GM19238 (cell line): ENCODE measurements around the gene CLEC16A.

ENCODE experiments used
- DNase-seq: peaks from one replicate; pipeline ENCODE4 v3.0.0; 2011; ENCODE audit warnings: low spot score; ENCODE audit not compliant: insufficient read length

The CLEC16A gene

DNA sequence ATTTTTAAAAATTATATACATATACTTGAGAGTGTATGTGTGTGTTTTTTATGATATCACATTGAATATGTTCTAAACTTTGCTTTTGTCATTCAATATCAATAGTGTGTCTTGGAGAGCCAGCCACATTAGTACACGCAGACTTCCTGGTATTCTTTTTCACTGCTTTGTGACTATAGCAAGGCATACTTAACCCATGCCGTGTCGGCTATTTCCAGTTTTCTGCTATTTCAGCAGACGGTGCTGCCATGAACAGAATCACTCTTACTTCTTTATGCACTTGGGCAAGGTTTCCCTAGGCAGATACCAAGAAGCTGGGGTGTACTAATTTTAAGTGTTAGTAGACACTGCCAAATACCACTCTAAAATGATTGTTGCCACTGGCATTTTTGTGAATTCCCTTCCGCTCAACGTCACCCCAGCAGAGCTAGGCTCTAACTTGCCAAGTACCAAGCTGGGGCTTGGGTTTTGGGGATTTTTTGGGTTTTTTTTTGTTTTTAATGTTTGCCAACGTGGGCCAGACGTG is 176.8 kb downstream of the CLEC16A start:
- DNase-seq: no peak

DNA sequence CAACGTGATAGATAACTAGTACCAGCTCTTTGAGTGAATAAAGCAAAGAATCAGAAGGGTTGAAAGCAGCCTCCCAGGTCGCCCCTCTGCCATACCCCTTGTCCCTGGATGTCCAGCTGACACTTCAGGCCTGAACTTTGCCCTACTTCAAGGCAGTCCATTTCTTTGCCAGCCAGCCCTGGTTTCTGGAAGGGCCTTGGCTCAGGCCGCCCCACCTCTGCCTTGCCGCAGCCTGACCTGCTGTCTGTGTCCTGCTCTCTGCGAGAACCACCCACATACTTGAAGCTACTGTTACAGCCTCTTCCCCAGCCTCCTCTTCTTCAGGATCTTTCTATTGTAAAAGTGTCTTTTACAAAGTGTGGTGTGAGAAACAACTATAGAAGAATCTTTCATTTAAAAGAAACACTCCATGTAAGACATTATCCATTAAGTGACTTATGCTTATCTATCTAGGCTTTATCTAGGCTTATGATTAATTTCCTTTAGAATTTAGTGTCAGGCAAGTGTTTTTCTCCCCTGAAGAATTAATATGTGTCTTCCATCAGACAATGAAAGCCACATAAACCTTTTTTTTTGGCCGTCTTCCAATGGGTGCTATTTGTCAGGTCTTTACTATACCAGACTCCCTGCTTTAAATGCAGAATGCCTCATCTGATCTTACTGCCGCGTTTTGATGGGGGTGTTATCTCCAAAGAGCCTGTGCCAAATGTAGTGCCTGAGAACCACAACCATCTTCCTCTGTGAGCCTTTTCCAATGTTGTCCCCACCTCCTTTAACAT is 177.7 kb downstream of the CLEC16A start:
- DNase-seq: no peak

DNA sequence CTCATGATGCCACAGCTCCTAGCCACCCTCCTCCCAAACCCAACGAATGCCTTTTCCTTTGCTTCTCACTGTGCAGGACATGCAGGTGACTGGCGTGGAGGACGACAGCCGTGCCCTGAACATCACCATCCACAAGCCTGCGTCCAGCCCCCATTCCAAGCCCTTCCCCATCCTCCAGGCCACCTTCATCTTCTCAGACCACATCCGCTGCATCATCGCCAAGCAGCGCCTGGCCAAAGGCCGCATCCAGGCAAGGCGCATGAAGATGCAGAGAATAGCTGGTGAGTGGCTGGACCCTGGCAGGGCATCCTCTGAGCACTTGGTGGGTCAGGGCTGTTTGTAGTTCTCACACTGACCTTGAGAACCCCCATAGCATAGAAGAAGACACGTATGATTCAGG is 179.3 kb downstream of the CLEC16A start:
- DNase-seq: no peak

DNA sequence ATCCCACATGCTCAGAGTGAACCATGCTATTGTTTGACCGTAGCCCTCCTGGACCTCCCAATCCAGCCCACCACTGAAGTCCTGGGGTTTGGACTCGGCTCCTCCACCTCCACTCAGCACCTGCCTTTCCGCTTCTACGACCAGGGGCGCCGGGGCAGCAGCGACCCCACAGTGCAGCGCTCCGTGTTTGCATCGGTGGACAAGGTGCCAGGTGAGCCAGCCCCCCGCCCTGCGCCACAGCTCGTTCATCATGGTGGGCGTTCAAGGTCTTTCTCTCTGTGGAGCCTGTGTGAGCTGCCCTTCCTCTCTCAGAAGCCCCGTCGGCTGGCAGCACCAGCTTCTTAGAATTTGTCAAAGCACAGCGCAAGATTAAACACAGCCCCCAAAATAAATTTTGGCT is 181.6 kb downstream of the CLEC16A start:
- no peak for DNase-seq

DNA sequence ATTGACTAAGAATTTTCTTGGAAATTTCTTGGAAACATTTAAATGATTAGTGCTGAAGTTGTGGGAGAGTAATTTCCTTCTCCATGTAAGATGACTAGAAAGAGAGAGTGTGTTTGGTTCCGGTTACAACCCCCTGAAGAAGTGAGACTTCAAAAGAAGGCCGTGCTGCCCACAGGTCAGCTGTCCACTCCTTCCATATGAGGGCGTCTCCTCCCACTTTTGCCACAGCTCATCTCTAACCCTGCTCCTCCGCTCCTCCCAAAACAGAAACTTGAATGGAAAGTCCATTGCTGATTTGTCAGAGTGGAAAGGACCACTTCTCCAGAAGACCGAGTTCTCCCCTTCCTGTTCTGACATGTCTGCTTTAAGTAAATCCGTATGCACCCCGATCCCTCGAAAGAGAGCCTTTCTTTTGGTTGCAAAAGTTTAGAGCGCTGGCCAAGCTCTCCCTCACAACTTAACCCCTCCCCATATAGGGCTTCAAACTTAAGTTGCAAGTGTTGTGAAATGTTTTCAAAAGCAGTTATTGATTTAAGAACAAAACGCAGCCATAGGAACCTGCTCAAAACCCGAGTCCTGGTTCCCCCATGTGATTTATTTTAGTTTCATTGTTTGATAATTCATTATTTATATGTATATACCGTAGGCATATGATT is 182.2 kb downstream of the CLEC16A start:
- no peak for DNase-seq

DNA sequence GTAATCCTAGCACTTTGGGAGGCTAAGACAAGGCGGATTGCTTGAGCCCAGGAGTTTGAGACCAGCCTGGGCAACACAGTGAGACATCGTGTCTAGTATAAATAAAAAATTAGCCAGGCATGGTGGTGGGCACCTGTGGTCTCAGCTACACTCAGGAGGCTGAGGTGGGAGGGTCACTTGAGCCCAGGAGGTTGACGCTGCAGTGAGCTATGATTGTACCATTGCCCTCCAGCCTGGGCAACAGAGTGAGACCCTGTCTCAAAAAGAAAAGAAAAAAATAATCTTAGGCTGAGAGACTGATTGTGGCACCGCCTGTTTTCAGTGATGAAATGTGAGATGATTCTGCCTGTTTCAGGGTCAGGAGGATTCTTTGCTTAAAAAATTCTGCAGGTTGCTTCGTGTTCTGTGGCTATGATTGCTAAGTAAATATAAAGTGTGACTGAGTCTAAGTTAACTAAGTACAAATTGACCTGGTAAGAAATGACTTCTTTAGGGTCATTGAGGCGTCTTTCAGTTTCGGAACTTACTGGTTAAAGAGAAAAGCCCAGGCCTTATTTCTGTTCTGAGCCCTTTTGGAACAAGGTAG is 183.3 kb downstream of the CLEC16A start:
- no peak for DNase-seq

DNA sequence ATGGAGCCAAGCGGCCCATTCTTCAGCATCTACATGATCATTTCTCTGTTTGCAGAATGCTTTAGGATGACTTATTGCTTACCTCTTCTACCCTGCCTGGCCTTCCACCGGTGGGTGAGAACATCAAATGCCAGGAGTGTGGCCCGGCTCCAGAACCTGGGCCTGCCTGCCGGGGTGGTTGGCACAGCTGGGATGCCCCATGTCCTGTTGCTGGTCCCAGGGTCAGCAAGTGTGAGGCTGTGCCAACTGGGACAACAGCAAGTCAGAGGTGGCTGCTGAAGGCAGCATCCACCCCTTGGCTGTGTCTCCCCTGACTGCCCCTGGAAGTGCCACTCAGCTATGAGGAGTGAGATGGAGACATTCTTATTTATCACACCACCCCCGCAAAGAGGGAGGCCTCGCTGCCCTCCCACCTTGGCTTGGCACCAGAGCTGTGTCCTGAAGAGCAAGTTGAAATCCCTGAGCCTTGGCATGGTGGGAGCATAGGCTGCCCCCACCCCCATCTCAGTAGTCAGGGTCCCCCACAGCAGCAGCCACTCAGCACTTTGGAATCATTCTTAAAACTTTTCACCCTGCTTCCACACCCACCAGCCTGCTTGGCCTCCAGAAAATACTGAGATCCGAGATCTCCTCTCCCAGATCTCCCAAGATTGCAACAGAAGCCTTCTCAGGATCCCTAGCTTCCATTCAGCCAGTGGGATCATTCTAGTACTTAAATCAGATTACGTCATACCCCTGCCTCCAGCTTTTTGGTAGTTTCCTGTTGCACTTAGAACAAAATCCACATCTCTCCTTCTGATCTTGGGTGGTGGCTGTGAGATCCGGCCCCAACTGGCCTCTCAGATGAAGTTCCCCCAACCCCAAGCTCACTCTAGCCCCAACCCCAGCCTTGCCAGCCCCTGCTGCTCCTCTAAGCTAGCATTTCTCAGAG is 184.1 kb downstream of the CLEC16A start:
- DNase-seq: no peak

DNA sequence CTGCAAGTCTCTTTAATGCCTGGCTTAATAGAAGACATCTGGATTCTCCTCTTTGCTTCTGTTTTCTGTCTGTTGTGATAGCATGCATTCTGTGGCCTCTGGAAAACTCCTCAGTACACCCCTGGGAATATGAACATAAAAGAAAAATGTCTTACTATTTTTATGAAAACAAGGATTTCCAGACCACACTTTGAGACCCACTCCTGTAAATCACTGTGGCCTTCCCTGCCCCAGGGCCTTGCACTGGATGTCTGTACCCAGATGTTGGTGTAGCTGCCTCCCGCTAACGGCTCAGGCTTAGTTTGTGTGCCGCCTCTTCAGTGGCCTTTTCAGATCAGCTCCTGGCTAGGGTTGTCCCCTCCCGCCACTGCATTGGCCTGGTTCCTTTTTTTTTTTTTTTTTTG is 185.0 kb downstream of the CLEC16A start:
- DNase-seq: no peak

DNA sequence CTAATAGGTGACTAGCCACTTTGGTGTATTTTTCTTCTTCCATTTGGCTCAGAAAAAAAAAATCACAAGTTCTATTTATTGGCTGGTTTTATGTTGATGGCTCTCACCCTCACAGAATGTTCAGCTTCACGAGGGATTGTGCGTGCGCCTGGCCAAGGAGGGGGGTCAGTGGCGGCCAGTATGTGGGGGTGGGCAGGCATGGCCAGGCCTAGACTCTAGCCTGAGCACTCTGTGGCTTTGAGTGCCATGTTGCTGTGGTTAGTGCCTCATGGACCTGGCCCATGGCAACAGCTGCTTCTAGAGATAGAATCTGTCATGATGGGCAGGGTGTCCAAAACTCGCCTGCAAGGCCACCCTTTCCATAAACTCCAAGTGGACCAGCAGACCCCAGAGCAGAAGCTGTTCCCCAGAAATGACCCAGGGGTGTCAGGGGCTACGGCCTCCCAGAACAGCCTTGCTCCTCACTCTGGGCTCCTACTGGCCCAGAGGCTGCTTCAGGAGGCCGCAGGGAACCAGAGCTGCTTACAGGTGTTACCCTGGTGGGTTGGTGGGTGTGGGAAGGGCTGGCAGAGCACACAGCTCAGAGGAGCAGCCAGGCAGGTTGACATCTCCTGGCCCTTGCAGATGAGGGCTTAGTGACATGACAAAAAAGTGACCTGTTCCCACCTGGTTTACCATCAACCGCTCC is 186.8 kb downstream of the CLEC16A start:
- no peak for DNase-seq

DNA sequence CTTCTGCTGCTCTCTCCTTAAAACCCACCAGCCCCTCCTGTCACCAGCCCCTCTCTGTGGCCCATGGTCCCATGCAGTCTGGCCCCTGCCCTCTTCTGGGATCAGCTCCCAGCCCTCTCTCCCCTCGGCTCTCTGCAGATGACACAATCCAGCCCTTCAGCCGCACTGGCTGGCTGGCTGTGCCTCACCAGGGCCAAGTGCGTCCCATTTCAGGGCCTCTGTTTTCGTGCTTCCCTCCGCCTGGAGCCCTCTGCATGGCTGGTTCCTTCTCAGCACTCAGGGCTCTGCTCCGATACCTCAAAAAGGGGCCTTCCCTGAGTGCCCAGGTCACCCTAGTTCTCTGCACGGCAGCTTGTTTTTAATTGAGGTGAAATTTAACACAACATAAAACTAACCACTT is 187.3 kb downstream of the CLEC16A start:
- no peak for DNase-seq

DNA sequence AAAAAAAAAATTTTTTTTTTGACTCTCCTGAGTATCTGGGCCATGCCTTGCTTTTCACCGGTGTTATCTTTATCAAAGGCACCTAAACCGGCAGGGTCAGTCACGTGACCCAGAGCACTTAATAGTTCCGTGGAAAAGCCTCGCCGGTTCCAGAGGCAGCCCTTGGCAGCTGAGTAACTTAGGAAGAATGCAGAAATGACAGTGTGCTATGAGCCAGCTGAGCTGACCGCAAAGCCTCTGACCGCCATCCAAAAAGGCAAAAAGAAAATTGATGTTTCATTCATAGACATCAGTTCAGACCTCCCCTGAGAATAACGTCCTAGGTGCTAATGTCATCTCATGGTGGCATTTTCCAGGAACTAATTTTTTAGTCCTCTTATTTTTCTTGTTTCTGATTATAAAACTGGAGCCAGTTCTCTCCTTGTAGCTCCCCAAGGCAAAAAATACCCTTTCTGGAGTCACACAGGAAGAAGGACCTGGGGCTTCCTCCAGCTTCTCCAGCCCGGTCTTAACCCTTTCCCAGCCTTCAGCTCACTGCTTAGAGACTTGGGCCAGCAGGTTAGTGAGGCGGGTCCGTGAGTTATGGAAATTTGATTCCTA is 189.1 kb downstream of the CLEC16A start:
- DNase-seq: no peak

DNA sequence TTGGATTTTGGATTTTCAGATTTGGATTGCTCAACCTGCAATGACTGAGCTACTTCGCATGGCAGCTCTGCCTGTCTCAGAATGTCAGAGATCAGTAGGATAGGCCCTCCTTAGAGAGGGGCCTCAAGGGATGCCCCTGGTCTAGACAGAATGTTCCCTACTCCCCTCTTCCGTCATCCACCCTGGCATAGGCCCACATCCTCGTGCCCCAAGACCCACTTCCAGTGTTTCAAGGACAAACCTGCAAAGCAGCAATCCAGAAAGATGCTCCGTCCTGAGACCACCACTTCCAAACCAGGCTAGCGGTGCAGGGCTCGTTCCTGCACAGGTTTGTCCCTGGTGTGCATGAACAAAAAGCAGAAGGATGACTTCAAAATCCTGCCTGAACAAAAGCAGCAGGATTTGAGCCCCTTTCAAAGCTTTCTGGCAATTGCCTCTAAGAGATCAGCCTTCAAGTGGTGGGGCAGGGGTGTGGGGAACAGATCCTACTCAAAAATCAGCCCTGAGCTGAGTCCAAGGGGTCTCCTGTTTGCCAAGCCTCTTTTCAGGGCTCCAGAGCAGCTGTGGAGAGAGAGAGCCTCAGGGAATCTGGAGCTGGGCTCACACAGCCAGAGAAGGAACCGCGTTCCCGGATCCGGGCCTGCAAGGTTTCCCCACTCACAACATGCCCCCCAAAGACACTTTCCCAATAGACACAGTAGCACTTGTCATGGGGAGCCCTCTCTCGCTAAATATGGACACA is 190.5 kb downstream of the CLEC16A start:
- DNase-seq: no peak

DNA sequence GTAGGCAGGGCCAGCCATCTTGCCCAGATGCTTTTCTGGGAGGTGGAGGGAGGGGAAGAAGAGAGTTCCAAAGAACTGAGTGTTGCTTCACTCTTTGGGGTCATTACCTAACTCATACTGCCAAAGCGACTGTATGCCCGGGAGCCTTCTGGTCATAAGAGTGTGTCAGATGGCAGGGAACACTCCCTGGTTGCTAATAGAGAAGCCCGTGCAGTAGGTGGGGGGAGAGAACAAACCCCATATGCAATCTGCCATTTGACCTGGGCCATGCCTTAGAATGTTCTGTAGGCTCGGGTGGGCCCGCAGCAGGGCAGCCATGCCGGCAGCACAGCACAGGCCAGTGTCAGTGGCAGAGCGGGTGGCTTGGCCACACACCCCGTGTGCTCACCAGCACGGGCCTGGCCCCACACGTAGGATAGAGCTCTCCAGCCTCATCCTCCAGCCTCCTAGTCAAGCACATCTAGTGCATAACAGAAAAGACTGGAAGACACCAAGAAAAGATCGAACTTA is 191.2 kb downstream of the CLEC16A start:
- no peak for DNase-seq

DNA sequence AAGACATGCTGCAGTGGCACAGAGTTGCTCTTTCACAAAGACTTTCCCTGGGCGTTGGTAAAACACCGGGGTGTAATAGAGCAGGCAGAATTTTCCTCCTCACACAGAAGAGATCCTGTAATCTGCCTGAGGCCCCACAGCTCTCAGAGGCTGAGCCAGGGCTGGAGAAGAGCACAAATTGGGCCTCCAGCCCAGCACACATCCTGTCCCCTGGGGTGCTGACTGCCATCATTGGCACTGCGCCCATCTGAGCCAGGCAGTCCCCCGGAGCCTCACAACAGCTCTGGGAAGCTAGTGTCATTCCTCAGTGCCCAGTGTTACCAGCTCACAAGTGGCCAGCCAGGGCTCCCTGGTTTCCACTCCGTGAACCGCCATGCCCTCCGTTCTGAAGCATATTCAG is 192.2 kb downstream of the CLEC16A start:
- DNase-seq: no peak

DNA sequence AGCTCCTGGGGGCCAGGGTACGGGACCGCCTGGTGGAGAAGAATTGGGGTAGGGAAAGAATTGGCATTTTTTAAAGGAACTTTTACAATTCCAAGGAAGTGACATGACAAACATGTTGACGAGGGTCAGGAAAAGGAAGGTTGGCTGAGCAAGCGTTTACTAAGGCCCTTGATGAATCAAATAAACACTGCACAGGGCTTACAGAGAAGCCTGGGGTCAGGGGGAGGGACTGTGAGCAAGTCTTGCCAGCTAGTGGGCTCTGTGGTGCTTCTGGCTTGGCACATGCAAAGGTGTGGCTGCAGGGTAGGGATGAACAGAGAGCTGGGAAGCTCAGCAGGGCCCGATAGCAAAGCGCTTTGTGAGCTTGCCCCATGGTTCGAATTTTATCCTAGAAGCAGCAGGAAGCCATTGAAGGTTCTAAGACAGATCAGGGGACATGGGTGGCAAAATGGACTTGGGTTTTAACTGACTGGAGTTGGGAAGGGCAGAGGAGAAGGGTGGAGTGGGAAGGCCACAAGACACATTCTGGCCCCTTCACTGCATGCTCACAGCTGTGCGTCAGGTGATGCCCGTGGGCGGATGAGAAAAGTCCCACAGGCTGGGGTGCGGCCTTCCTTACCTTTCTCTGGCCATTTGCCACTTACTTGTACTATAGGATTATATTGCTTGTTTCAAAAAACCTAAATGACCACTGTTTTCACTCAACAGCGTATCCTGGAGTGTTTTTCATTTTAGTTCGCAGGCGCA is 193.8 kb downstream of the CLEC16A start:
- DNase-seq: no peak

DNA sequence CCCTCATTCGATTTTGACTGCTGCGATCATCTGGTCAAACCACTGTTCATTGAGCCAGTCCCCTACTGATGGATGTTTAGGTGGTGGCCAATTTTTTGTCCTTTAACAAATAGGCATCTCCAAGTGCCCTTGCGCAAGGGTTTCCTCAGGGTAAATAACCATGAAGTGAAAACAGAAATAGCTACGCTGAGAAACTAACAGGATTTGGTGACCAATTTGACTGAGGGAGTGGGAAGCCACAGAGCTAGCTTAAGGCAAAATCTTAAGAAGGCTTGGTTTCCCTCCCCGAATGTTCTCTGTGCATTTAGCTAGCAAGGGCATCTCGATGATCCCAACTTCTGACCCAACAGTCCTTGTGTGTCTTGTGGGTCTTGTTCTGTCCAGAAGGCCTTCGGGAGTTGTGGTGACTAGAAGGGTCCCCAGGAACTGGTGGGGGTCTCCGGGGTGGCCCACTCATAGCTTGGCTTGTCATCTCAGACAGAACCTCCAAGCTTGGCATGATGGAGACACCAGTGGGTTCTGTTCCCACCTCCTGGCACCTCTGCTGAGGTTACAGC is 194.5 kb downstream of the CLEC16A start:
- no peak for DNase-seq

DNA sequence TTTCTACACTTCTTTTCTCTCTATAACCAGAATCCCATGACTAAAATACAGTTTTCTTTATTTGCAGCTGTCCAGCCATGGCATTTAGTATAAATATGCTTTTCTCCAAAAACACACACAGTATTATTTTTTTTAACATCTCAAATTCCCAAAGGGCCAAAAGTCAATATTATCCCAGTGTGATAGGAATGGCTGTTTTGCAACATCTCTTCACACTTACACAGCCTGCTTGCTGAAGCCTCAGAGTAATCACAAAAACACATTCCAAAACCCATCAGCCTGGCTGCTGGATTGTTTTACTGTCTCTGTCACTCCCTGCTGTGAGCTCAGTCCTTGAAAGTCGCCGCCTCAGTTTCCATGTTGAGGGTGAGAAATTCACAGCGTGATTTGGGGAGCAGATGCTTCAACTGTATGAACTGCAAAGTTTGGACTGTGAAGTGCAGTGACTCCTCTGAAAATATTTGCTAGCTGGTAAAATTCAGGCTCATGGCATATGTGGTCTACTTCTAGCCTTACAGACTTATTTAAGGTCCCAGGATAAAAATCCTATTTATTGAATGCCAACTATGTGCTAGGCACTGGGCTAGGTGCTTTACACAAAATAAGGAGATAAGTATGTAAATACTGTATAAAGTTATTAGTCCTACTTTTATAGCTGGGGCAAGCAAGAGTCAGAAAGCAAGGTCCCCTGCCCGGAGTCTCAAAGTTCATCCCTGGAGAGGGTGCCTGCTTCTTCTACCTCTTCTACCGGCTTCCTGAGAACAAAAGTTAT is 195.1 kb downstream of the CLEC16A start:
- no peak for DNase-seq

DNA sequence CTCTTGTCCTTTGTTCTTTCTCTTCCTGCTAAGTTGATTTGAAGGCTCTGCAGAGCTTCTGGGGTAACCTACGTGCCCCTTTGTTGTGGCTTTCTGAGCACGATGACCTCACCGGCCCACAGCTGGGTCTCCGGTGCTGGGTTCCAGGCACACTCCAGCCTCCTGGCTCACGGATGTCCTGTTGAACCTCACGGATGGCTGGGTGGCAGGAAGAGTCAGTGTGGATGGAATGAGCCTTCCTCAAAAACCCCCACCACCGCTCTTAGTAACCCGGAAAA is 195.7 kb downstream of the CLEC16A start:
- no peak for DNase-seq
